OCI-LY7 (cell line): ENCODE results near the gene PRKN. TPM values are rescaled to one million over a fixed set of nuclear protein-coding genes. Genes with fewer than 3 reads are reported as not detected.

Source experiments
- BruUV-seq: library from RNA; stranded (reverse); fragments of 400-500 nt; replicated peaks from 2 replicates; lab custom pipeline; 2021; lab: Mats Ljungman, UMichigan
- CTCF ChIA-PET: fragments of 300-600 bp; sonication (Branson Sonifier 250); formaldehyde crosslinking; loops from one replicate; lab custom pipeline; 2022; ENCODE audit warnings: antibody characterized with exemption; ENCODE audit not compliant: unreplicated experiment; lab: Charles Lee
- POLR2A ChIA-PET: fragments of 300-600 bp; sonication (Branson Sonifier 250); formaldehyde crosslinking; loops from one replicate; lab custom pipeline; 2022; ENCODE audit warnings: antibody characterized with exemption; lab: Charles Lee
- DNase-seq: peaks from one replicate; pipeline ENCODE4 v3.0.0-alpha.2; 2015; ENCODE audit warnings: low spot score
- H2AFZ ChIP-seq: fragments of 200-600 bp; sonication (generic), shearing (Covaris generic); 2 replicates; pipeline ENCODE4 v1.6.1; 2014; ENCODE audit warnings: mild to moderate bottlenecking, antibody characterized with exemption, low read length, moderate library complexity
- H3K27ac ChIP-seq: fragments of 200-600 bp; sonication (generic); 2 replicates; pipeline ENCODE4 v1.5.1; 2014; ENCODE audit warnings: mixed run types, low read depth, mild to moderate bottlenecking, moderate library complexity, low read length, inconsistent platforms; ENCODE audit not compliant: poor library complexity, severe bottlenecking
- H3K36me3 ChIP-seq: fragments of 200-600 bp; sonication (generic); 2 replicates; pipeline ENCODE4 v1.6.1; 2014; ENCODE audit warnings: mild to moderate bottlenecking, antibody characterized with exemption, low read length, moderate library complexity, mixed read lengths; ENCODE audit not compliant: insufficient read depth
- H3K4me1 ChIP-seq: fragments of 200-600 bp; sonication (generic); 2 replicates; pipeline ENCODE4 v1.5.1; 2014; ENCODE audit warnings: mild to moderate bottlenecking, low read length; ENCODE audit not compliant: insufficient read depth, poor library complexity, severe bottlenecking
- H3K4me2 ChIP-seq: fragments of 200-600 bp; sonication (generic); 2 replicates; pipeline ENCODE4 v1.6.1; 2014; ENCODE audit warnings: mild to moderate bottlenecking, low read length
- H3K4me3 ChIP-seq: fragments of 200-600 bp; sonication (generic); 2 replicates; pipeline ENCODE4 v1.5.1; 2014; ENCODE audit warnings: mild to moderate bottlenecking, low read depth, low read length; ENCODE audit not compliant: poor library complexity, severe bottlenecking
- H3K79me2 ChIP-seq: fragments of 200-600 bp; sonication (generic); 2 replicates; pipeline ENCODE4 v1.6.1; 2016; ENCODE audit warnings: low read depth, mild to moderate bottlenecking, low read length, moderate library complexity, mixed read lengths; ENCODE audit not compliant: insufficient read depth
- H3K9me2 ChIP-seq: fragments of 200-600 bp; sonication (generic); 2 replicates; pipeline ENCODE4 v1.6.1; 2016; ENCODE audit warnings: mild to moderate bottlenecking, low read length, mixed read lengths; ENCODE audit not compliant: insufficient read depth
- H3K9me3 ChIP-seq: fragments of 200-600 bp; sonication (generic); 2 replicates; pipeline ENCODE4 v1.6.1; 2014; ENCODE audit warnings: mild to moderate bottlenecking, mixed run types, low read length, mixed read lengths
- H4K20me1 ChIP-seq: fragments of 200-600 bp; sonication (generic); 2 replicates; pipeline ENCODE4 v1.6.1; 2014; ENCODE audit warnings: mild to moderate bottlenecking, antibody characterized with exemption, low read length, moderate library complexity, mixed read lengths; ENCODE audit not compliant: insufficient read depth
- CTCF ChIP-seq: fragments of 200-600 bp; sonication (generic); conservative IDR thresholded peaks from 2 replicates; pipeline ENCODE4 v1.5.1; 2014; ENCODE audit warnings: mild to moderate bottlenecking, antibody characterized with exemption, low read length, moderate library complexity, mixed read lengths
- EZH2phosphoT487 ChIP-seq: fragments of 200-600 bp; sonication (generic); IDR thresholded peaks from 2 replicates; pipeline ENCODE4 v1.6.1; 2018; ENCODE audit warnings: low read depth, borderline replicate concordance, mild to moderate bottlenecking, mixed run types, antibody characterized with exemption, low read length, moderate library complexity, mixed read lengths
- intact Hi-C: fragments of 100-400 bp; cut with micrococcal nuclease; formaldehyde crosslinking; loops from one replicate; pipeline ENCODE4 v1.10.0; 2022; ENCODE audit not compliant: unreplicated experiment
- total RNA-seq, 2 experiments: library from RNA; depleted of rRNA in 1 of 2; stranded (reverse); fragments of >200 nt in 1 of 2; shearing (Covaris generic) in 1 of 2; gene quantifications; 2 replicates each; pipeline ENCODE4 v1.2.3, GENCODE V29; 2014 to 2022

Gene PRKN
- total RNA-seq, 2 experiments from 2014 or later: 1.3 to 2.0 TPM

DNA sequence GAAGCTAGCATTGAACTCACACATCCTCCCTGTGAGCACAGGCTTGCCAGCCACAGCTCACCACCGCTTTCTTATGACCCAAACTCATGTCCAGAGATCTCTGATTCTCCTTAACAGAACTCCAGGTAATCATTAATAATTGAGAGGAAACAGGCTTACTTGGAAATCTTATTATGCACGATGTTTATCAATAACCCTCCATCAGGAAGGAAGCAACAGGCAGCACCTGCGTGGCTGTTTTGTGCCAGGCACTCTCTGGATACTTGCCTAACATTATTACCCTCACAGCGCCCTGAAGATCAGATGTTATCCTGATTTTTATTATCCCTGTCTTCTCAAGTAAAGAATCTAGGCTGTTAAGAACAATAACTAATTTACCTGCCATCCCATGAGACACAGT lies 306.6 kb downstream of the PRKN start:
- H4K20me1 ChIP-seq: no peaks in the 10 kb centered on the region
- DNase-seq: no peak
- no TSS peak for BruUV-seq
- H3K4me1 ChIP-seq: no peaks in the 10 kb centered on the region
- H2AFZ ChIP-seq: no peak overlapping the region
- H3K36me3 ChIP-seq: no peaks in the 10 kb centered on the region
- intact Hi-C loops: no loop called here
- CTCF ChIA-PET: no interaction called here
- POLR2A ChIA-PET: interaction anchor here (0.7 to 1.2 kb wide), 3 partner anchors 8 to 1512 kb away, joined by 3 read pairs; no protein-coding TSS in a partner anchor
- no peak overlapping the region for H3K4me2 ChIP-seq
- TF ChIP-seq CTCF (no peak), EZH2phosphoT487 (no peak)
- no peak overlapping the region for H3K4me3 ChIP-seq
- H3K79me2 ChIP-seq: no peaks in the 10 kb centered on the region
- no peak overlapping the region for H3K27ac ChIP-seq
- H3K9me2 ChIP-seq: no peaks in the 10 kb centered on the region
- no peaks in the 10 kb centered on the region for H3K9me3 ChIP-seq

- no peaks in the 10 kb centered on the region for H3K9me2 ChIP-seq
- no peaks in the 10 kb centered on the region for H3K9me3 ChIP-seq
- intact Hi-C loops: no loop called here
- H3K4me1 ChIP-seq: no peaks in the 10 kb centered on the region
- H3K4me2 ChIP-seq: no peak overlapping the region
- no peak overlapping the region for H3K4me3 ChIP-seq
- H3K36me3 ChIP-seq: no peaks in the 10 kb centered on the region
- DNase-seq: no peak
- H3K27ac ChIP-seq: no peak overlapping the region
- no peaks in the 10 kb centered on the region for H3K79me2 ChIP-seq
- ChIA-PET CTCF (no interaction called here), POLR2A (no interaction called here)
- H4K20me1 ChIP-seq: no peaks in the 10 kb centered on the region
- BruUV-seq: no TSS peak
- TF ChIP-seq EZH2phosphoT487 (no peak), CTCF (no peak)
- H2AFZ ChIP-seq: no peak overlapping the region
Observed at GRCh38 chr6:162416831-162417537, 310.6 kb downstream of the PRKN start.

GRCh38 chr6:162416307-162416706 lies 311.3 kb downstream of the PRKN start:
- no peak overlapping the region for H3K27ac ChIP-seq
- POLR2A ChIA-PET: no interaction called here
- H3K79me2 ChIP-seq: no peaks in the 10 kb centered on the region
- no peak overlapping the region for H2AFZ ChIP-seq
- H3K4me3 ChIP-seq: no peak overlapping the region
- no peaks in the 10 kb centered on the region for H4K20me1 ChIP-seq
- no peak overlapping the region for H3K4me2 ChIP-seq
- no peaks in the 10 kb centered on the region for H3K36me3 ChIP-seq
- TF ChIP-seq CTCF (no peak), EZH2phosphoT487 (no peak)
- no peaks in the 10 kb centered on the region for H3K4me1 ChIP-seq
- H3K9me3 ChIP-seq: no peaks in the 10 kb centered on the region
- intact Hi-C loops: no loop called here
- CTCF ChIA-PET: no interaction called here
- DNase-seq: no peak
- no TSS peak for BruUV-seq
- no peaks in the 10 kb centered on the region for H3K9me2 ChIP-seq
